Measurements from ENCODE around the gene FCHSD1.

GRCh38 chr5:141640698-141641097, 10.5 kb downstream of the FCHSD1 start:
- no peak for TF ChIP-seq ATF2 (IDR thresholded peaks at IDR 0.05; ENCODE audit: low read length)
- no peak for TF ChIP-seq CTCF (IDR thresholded peaks at IDR 0.05 in 2 of 3, conservative IDR thresholded peaks at IDR 0.05 in 1 of 3; ENCODE audit: control insufficient read depth in 2 of 3, extremely low read depth in 1 of 3, insufficient read depth in 1 of 3, low read depth in 3 of 3, low read length in 3 of 3)
- no peak for TF ChIP-seq EP300 (IDR thresholded peaks at IDR 0.05; ENCODE audit: borderline replicate concordance in 1 of 2, control insufficient read depth in 1 of 2, low read depth in 2 of 2, low read length in 2 of 2)
- no peak for TF ChIP-seq RCOR1 (conservative IDR thresholded peaks at IDR 0.05; ENCODE audit: low read depth, low read length)
- TF ChIP-seq DPF2 (IDR thresholded peaks at IDR 0.05), result no peak
- TF ChIP-seq PML (IDR thresholded peaks at IDR 0.05; ENCODE audit: low read length), result no peak
- no peak for TF ChIP-seq MAX (IDR thresholded peaks at IDR 0.05; ENCODE audit: low read depth, low read length)
- TF ChIP-seq SREBF2 (IDR thresholded peaks at IDR 0.05; ENCODE audit: low read length), result no peak
- no peak for TF ChIP-seq GABPA (IDR thresholded peaks at IDR 0.05; ENCODE audit: low read depth)
- TF ChIP-seq EZH2 (IDR thresholded peaks at IDR 0.05; ENCODE audit: borderline replicate concordance, control insufficient read depth, low read depth, low read length), result no peak
- no peak for TF ChIP-seq ETV6 (conservative IDR thresholded peaks at IDR 0.05 in 1 of 2, IDR thresholded peaks at IDR 0.05 in 1 of 2; ENCODE audit: borderline replicate concordance in 1 of 2, low read depth in 1 of 2)
- no peak for TF ChIP-seq ZZZ3 (IDR thresholded peaks at IDR 0.05; ENCODE audit: control insufficient read depth, insufficient read length, low read depth)
- no peak for TF ChIP-seq RAD51 (IDR thresholded peaks at IDR 0.05)
